Esophagus muscularis mucosa (tissue), 4 donors: ENCODE measurements around the gene GOLGA2. TPM values are rescaled to one million over a fixed set of nuclear protein-coding genes. Genes with fewer than 3 reads are reported as not detected.
"Not testable (repeated sequence)": the region's sequence is repeated elsewhere in the genome, so short reads cannot be mapped to it uniquely, and the experiment has no call there.

Source experiments
- DNase-seq: peaks from one replicate; pipeline ENCODE4 v3.0.0-alpha.2; 2017; ENCODE audit errors: extremely low spot score
- H3K27ac ChIP-seq, 4 donors: fragments of 200-600 bp; sonication (generic); replicated peaks in 1 of 4; 1 replicate in 3 of 4; 2 replicates in 1 of 4; pipeline ENCODE4 v1.5.1; 2016 to 2019; ENCODE audit warnings: mild to moderate bottlenecking in 1 of 4
- H3K27me3 ChIP-seq, 4 donors: fragments of 200-600 bp; sonication (generic); one replicate each; pipeline versions ENCODE4 v1.5.1 to v1.6.0; 2016 to 2019
- H3K36me3 ChIP-seq, 4 donors: fragments of 200-600 bp; sonication (generic); one replicate each; pipeline ENCODE4 v1.5.1; 2016 to 2019
- H3K4me1 ChIP-seq, 4 donors: fragments of 200-600 bp; sonication (generic); one replicate each; pipeline ENCODE4 v1.5.1; 2016 to 2019
- H3K4me3 ChIP-seq, 4 donors: fragments of 200-600 bp; sonication (generic); 1 replicate in 2 of 4; 2 replicates in 2 of 4; pipeline ENCODE4 v1.5.1; 2016 to 2019; ENCODE audit warnings: mild to moderate bottlenecking in 4 of 4, moderate library complexity in 1 of 4
- H3K9me3 ChIP-seq, 4 donors: fragments of 200-600 bp; sonication (generic); 1 replicate in 3 of 4; 2 replicates in 1 of 4; pipeline ENCODE4 v1.5.1; 2016 to 2019
- CTCF ChIP-seq, 3 experiments: fragments of 200-600 bp in 2 of 3; fragments of 450-650 bp in 1 of 3; sonication (generic) in 2 of 3; IDR thresholded peaks; one replicate each; pipeline ENCODE4 v1.5.1; 2017 to 2019; ENCODE audit warnings: antibody characterized with exemption in 3 of 3, mild to moderate bottlenecking in 2 of 3, moderate library complexity in 1 of 3
- EP300 ChIP-seq: sonication (generic); formaldehyde crosslinking; IDR thresholded peaks from one replicate; pipeline ENCODE4 v1.6.1; 2017; ENCODE audit warnings: antibody characterized with exemption
- POLR2A ChIP-seq: fragments of 450-650 bp; IDR thresholded peaks from one replicate; pipeline ENCODE4 v1.6.1; 2017; ENCODE audit warnings: antibody characterized with exemption, moderate library complexity, mild to moderate bottlenecking, low read depth
- POLR2AphosphoS5 ChIP-seq, 2 donors: sonication (generic); formaldehyde crosslinking; IDR thresholded peaks; one replicate each; pipeline ENCODE4 v1.6.1; 2017; ENCODE audit warnings: antibody characterized with exemption in 2 of 2
- WGBS: methylation state at CpG from one replicate; pipeline ENCODE4 v1.1.5; 2018; 5-methylcytosine and 5-hydroxymethylcytosine counted together
- intact Hi-C: fragments of 100-400 bp; cut with DNase I; formaldehyde crosslinking; loops from one replicate; pipeline ENCODE4 v1.15.1; 2023
- total RNA-seq, 4 donors: library from RNA; depleted of rRNA; stranded (reverse); fragments of >200 nt; gene quantifications; one replicate each; pipeline versions ENCODE4 v1.1.0 to v1.2.1, GENCODE V29; 2016

The GOLGA2 gene
- total RNA-seq, 4 donors from 2014 or later, result 71.1 to 108 (median 101) TPM

GRCh38 chr9:128285033-128285784 is 9.4 kb upstream of the GOLGA2 start:
- Histone ChIP-seq H3K36me3 (peaks cover 24 to 47% (median 41%) of the 10 kb centered on the region in 4 donors), H3K27ac (no peak overlapping the region), H3K27me3 (no peaks in the 10 kb centered on the region), H3K4me1 (peaks cover 4 to 9% (median 6%) of the 10 kb centered on the region in 4 donors), H3K4me3 (no peak overlapping the region), H3K9me3 (no peaks in the 10 kb centered on the region)
- no peak for DNase-seq
- 95% methylated on average over 12 of the region's 12 CpGs for WGBS
- intact Hi-C loops, result no loop called here
- TF ChIP-seq EP300 (no peak), POLR2AphosphoS5 (IDR thresholded peaks at IDR 0.05) (no peak), CTCF (IDR thresholded peaks at IDR 0.05) (no peak), POLR2A (no peak)

- peaks cover 11 to 24% (median 17%) of the 10 kb centered on the region in 4 donors for H3K4me1 ChIP-seq
- DNase-seq, result no peak
- WGBS, result 94% methylated on average over 6 of the region's 6 CpGs
- no peak overlapping the region for H3K27ac ChIP-seq
- no peak overlapping the region for H3K4me3 ChIP-seq
- no peaks in the 10 kb centered on the region for H3K9me3 ChIP-seq
- intact Hi-C loops, result no loop called here
- H3K36me3 ChIP-seq, result peaks cover 13 to 25% (median 23%) of the 10 kb centered on the region in 4 donors
- TF ChIP-seq POLR2AphosphoS5 (IDR thresholded peaks at IDR 0.05) (no peak), CTCF (IDR thresholded peaks at IDR 0.05) (no peak)
- H3K27me3 ChIP-seq, result no peaks in the 10 kb centered on the region
Observed at GRCh38 chr9:128282500-128282899, 6.7 kb upstream of the GOLGA2 start.

GRCh38 chr9:128280084-128280622 is 4.3 kb upstream of the GOLGA2 start:
- Histone ChIP-seq H3K27me3 (no peaks in the 10 kb centered on the region), H3K4me1 (peaks cover 17 to 28% (median 24%) of the 10 kb centered on the region in 4 donors), H3K4me3 (no peak overlapping the region), H3K36me3 (peaks cover under 1 to 7% (median 2%) of the 10 kb centered on the region in 4 donors), H3K9me3 (no peaks in the 10 kb centered on the region), H3K27ac (no peak overlapping the region)
- WGBS, result 94% methylated on average over 5 of the region's 5 CpGs
- DNase-seq, result no peak
- intact Hi-C loops, result no loop called here
- TF ChIP-seq CTCF (IDR thresholded peaks at IDR 0.05) (no peak), POLR2A (no peak), EP300 (no peak), POLR2AphosphoS5 (IDR thresholded peaks at IDR 0.05) (no peak)

- WGBS, result 73% methylated on average over 22 of the region's 22 CpGs
- intact Hi-C loops, result not testable (repeated sequence)
- peak overlapping the region in 1 of 4 donors; percentile 18 for H3K27ac ChIP-seq
Observed at GRCh38 chr9:128279088-128280073, 3.6 kb upstream of the GOLGA2 start.

More at GRCh38 chr9:128279088-128280073, 3.6 kb upstream of the GOLGA2 start:
- DNase-seq, H3K4me3 ChIP-seq, H3K36me3 ChIP-seq, H3K27me3 ChIP-seq, H3K9me3 ChIP-seq: not testable (repeated sequence)
- H3K4me1 ChIP-seq, result peaks cover 25 to 36% (median 32%) of the 10 kb centered on the region in 4 donors
